Uterus (tissue), 2 donors: Measurements from ENCODE around the gene MRPL28.

Source experiments
- CTCF ChIP-seq, 4 experiments: fragments of 200-600 bp in 2 of 4; fragments of 450-650 bp in 2 of 4; sonication (generic) in 2 of 4; IDR thresholded peaks; one replicate each; pipeline ENCODE4 v1.5.1; 2016 to 2019; ENCODE audit warnings: antibody characterized with exemption in 4 of 4, mild to moderate bottlenecking in 2 of 4, moderate library complexity in 1 of 4
- POLR2A ChIP-seq, 2 donors: fragments of 450-650 bp; IDR thresholded peaks; one replicate each; pipeline ENCODE4 v1.6.1; 2016; ENCODE audit warnings: antibody characterized with exemption in 2 of 2, mild to moderate bottlenecking in 1 of 2, moderate library complexity in 1 of 2

- TF ChIP-seq CTCF (IDR thresholded peaks at IDR 0.05) (no peak), POLR2A (IDR thresholded peaks at IDR 0.05) (no peak)
Observed at GRCh38 chr16:407253-407652, 36.9 kb upstream of the MRPL28 start.
